HEK293T (cell line): ENCODE results near the gene KLHL9.

Experiments used
- LEF1 ChIP-seq: fragments of 450-650 bp; IDR thresholded peaks from 2 replicates; pipeline ENCODE4 v1.6.1; 2017; ENCODE audit warnings: mild to moderate bottlenecking, borderline replicate concordance
- NFRKB ChIP-seq: fragments of 450-650 bp; IDR thresholded peaks from 2 replicates; pipeline ENCODE4 v1.6.1; 2016; ENCODE audit warnings: mild to moderate bottlenecking, moderate library complexity
- SP1 ChIP-seq: fragments of 450-650 bp; IDR thresholded peaks from 2 replicates; pipeline ENCODE4 v1.6.1; 2017

DNA sequence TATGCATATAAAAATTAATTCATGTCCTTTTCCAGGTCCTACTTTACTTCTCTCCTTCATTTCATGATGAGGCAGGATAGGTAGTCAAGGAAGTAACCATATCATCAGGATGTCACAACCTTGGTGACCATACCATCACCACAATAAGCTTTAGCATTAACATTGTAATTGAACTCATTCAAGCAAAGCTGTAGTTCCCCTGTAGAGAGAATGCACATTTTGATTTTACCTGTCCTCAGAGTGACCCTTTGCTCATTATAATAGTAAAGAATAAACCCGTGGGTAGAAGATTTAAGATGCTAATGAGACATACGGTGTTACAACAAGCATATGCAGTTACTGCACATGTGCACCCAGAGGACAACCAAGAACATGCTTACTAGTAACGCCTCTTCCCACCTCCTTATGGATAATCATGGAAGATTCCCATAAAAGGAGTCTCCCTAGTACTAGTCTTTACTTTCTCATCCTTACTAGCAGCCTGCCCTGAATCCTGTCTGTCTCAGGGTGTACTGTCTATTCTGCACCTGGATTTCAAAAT lies 13.3 kb upstream of the KLHL9 start:
- TF ChIP-seq NFRKB: no peak
- TF ChIP-seq LEF1: no peak
- TF ChIP-seq SP1: no peak
